Skeletal muscle tissue (tissue), 4 donors: Measurements from ENCODE around the gene CACHD1. TPM values are rescaled to one million over a fixed set of nuclear protein-coding genes. Genes with fewer than 3 reads are reported as not detected.
A peak's percentile ranks its signal among the peaks of the same experiment; 100 is the strongest.

ENCODE experiments used
- H3K27ac ChIP-seq: one replicate; pipeline ENCODE4 v1.7.0; 2013; ENCODE audit warnings: mild to moderate bottlenecking, low read depth, low read length, inconsistent platforms
- H3K27me3 ChIP-seq, 3 donors: one replicate each; pipeline ENCODE4 v1.7.0; 2013; ENCODE audit warnings: low read length in 3 of 3; ENCODE audit not compliant: control insufficient read depth in 3 of 3, insufficient read depth in 3 of 3
- H3K36me3 ChIP-seq, 3 donors: one replicate each; pipeline ENCODE4 v1.7.0; 2013; ENCODE audit warnings: low read length in 3 of 3; ENCODE audit not compliant: control insufficient read depth in 3 of 3, insufficient read depth in 3 of 3
- H3K4me1 ChIP-seq, 3 donors: one replicate each; pipeline ENCODE4 v1.7.0; 2013; ENCODE audit warnings: low read length in 3 of 3, mild to moderate bottlenecking in 3 of 3; ENCODE audit not compliant: control insufficient read depth in 3 of 3, insufficient read depth in 3 of 3
- H3K4me3 ChIP-seq, 3 donors: one replicate each; pipeline ENCODE4 v1.7.0; 2013; ENCODE audit warnings: low read length in 3 of 3
- H3K9ac ChIP-seq, 3 donors: one replicate each; pipeline ENCODE4 v1.7.0; 2013; ENCODE audit warnings: low read length in 3 of 3, mild to moderate bottlenecking in 3 of 3, moderate library complexity in 2 of 3, low read depth in 1 of 3
- H3K9me3 ChIP-seq, 3 donors: one replicate each; pipeline ENCODE4 v1.7.0; 2013; ENCODE audit warnings: low read length in 3 of 3; ENCODE audit not compliant: control insufficient read depth in 3 of 3
- total RNA-seq: library from RNA; depleted of rRNA; stranded (reverse); fragments of >200 nt; gene quantifications from one replicate; pipeline ENCODE4 v1.2.3, GENCODE V29; 2014
- donor health status: Osteomylitis.

CACHD1 gene
- total RNA-seq, 1 donor from 2014 or later, result 12.5 TPM

- Histone ChIP-seq H3K27me3 (no peaks in the 10 kb centered on the region), H3K9me3 (no peaks in the 10 kb centered on the region), H3K4me3 (no peak overlapping the region), H3K4me1 (peaks cover 0 to 5% (median 2%) of the 10 kb centered on the region in 3 donors), H3K36me3 (no peaks in the 10 kb centered on the region), H3K9ac (no peak overlapping the region), H3K27ac (no peak overlapping the region)
Measured at GRCh38 chr1:64527165-64527564, 57.2 kb downstream of the CACHD1 start.

GRCh38 chr1:64527786-64528185 is 57.9 kb downstream of the CACHD1 start:
- H3K27me3 ChIP-seq, result no peaks in the 10 kb centered on the region
- no peak overlapping the region for H3K9ac ChIP-seq
- peaks cover 0 to 5% (median 2%) of the 10 kb centered on the region in 3 donors for H3K4me1 ChIP-seq
- H3K36me3 ChIP-seq, result no peaks in the 10 kb centered on the region
- H3K27ac ChIP-seq, result no peak overlapping the region
- no peaks in the 10 kb centered on the region for H3K9me3 ChIP-seq
- no peak overlapping the region for H3K4me3 ChIP-seq

GRCh38 chr1:64530969-64531692 is 61.2 kb downstream of the CACHD1 start:
- Histone ChIP-seq H3K9ac (no peak overlapping the region), H3K9me3 (no peaks in the 10 kb centered on the region), H3K4me1 (peaks cover 0 to 3% (median 0%) of the 10 kb centered on the region in 3 donors)

GRCh38 chr1:64532646-64533045 is 62.7 kb downstream of the CACHD1 start:
- Histone ChIP-seq H3K27me3 (no peaks in the 10 kb centered on the region), H3K36me3 (no peaks in the 10 kb centered on the region), H3K4me1 (no peaks in the 10 kb centered on the region)

More at GRCh38 chr1:64530969-64531692, 61.2 kb downstream of the CACHD1 start:
- H3K27ac ChIP-seq, result no peak overlapping the region
- H3K36me3 ChIP-seq, result no peaks in the 10 kb centered on the region
- no peak overlapping the region for H3K4me3 ChIP-seq
- H3K27me3 ChIP-seq, result no peaks in the 10 kb centered on the region

GRCh38 chr1:64535938-64536835 is 66.3 kb downstream of the CACHD1 start:
- Histone ChIP-seq H3K9me3 (no peaks in the 10 kb centered on the region), H3K36me3 (no peaks in the 10 kb centered on the region), H3K27ac (no peak overlapping the region), H3K27me3 (no peaks in the 10 kb centered on the region), H3K4me3 (no peak overlapping the region), H3K9ac (no peak overlapping the region), H3K4me1 (peaks cover 0 to 3% (median 0%) of the 10 kb centered on the region in 3 donors)

More at GRCh38 chr1:64532646-64533045, 62.7 kb downstream of the CACHD1 start:
- no peaks in the 10 kb centered on the region for H3K9me3 ChIP-seq
- H3K9ac ChIP-seq, result no peak overlapping the region
- no peak overlapping the region for H3K4me3 ChIP-seq
- H3K27ac ChIP-seq, result no peak overlapping the region

- H3K36me3 ChIP-seq, result no peaks in the 10 kb centered on the region
- H3K4me3 ChIP-seq, result no peak overlapping the region
- H3K27ac ChIP-seq, result no peak overlapping the region
- H3K4me1 ChIP-seq, result peaks cover 0 to 3% (median 0%) of the 10 kb centered on the region in 3 donors
- no peaks in the 10 kb centered on the region for H3K9me3 ChIP-seq
- no peaks in the 10 kb centered on the region for H3K27me3 ChIP-seq
- H3K9ac ChIP-seq, result no peak overlapping the region
Measured at GRCh38 chr1:64536836-64537490, 67.0 kb downstream of the CACHD1 start.

- H3K9ac ChIP-seq, result no peak overlapping the region
- no peak overlapping the region for H3K27ac ChIP-seq
- H3K4me3 ChIP-seq, result no peak overlapping the region
- no peaks in the 10 kb centered on the region for H3K27me3 ChIP-seq
- peaks cover 0 to 3% (median 0%) of the 10 kb centered on the region in 3 donors for H3K4me1 ChIP-seq
- no peaks in the 10 kb centered on the region for H3K9me3 ChIP-seq
- H3K36me3 ChIP-seq, result no peaks in the 10 kb centered on the region
Measured at GRCh38 chr1:64537942-64538341, 68.0 kb downstream of the CACHD1 start.

GRCh38 chr1:64538389-64538788 is 68.5 kb downstream of the CACHD1 start:
- no peaks in the 10 kb centered on the region for H3K9me3 ChIP-seq
- H3K27ac ChIP-seq, result no peak overlapping the region
- H3K4me1 ChIP-seq, result peaks cover 0 to 3% (median 0%) of the 10 kb centered on the region in 3 donors
- H3K27me3 ChIP-seq, result no peaks in the 10 kb centered on the region
- no peaks in the 10 kb centered on the region for H3K36me3 ChIP-seq
- H3K9ac ChIP-seq, result no peak overlapping the region
- H3K4me3 ChIP-seq, result no peak overlapping the region

- H3K27ac ChIP-seq, result peak overlapping the region; percentile 64
- no peaks in the 10 kb centered on the region for H3K36me3 ChIP-seq
- H3K9me3 ChIP-seq, result no peaks in the 10 kb centered on the region
- no peak overlapping the region for H3K9ac ChIP-seq
- no peak overlapping the region for H3K4me3 ChIP-seq
- H3K4me1 ChIP-seq, result peaks cover 0 to 7% (median 0%) of the 10 kb centered on the region in 3 donors
- H3K27me3 ChIP-seq, result no peaks in the 10 kb centered on the region
Measured at GRCh38 chr1:64539289-64539688, 69.4 kb downstream of the CACHD1 start.
